HG03139 (cell line): Measurements from ENCODE around the gene BRINP3.

Source experiments
- ATAC-seq: cut with Tn5 transposase; IDR thresholded peaks from one replicate; pipeline ENCODE4 v1.9.1; 2021; ENCODE audit not compliant: unreplicated experiment

BRINP3 gene

DNA sequence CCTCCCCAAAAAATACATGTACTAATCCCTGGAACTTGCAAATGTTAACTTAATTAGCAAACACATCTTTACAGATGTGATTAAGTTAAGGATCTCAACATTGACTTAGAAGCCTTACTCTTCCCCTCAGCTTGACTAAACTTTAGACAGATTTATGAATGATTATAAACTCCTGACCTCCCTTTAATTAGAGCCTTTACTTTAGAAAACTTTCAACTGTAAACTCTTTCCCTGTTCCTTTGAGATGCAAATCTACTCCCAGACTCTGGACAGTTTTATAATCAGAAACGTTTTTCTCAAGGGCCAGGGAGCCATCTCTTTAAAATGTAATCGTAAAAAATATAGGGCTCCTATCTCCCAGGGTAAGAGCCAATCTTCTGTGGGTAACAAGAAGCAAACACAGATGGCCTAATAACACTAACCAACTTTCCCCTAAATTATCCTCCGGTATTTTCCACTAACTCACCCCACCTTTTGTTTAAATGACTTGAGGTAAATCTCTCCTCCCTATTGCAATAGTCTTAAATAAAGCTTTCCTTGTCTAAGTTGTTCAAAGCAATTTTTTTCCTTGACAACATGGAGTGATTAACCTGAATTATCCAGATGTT is 284.1 kb downstream of the BRINP3 start:
- ATAC-seq: no peak

DNA sequence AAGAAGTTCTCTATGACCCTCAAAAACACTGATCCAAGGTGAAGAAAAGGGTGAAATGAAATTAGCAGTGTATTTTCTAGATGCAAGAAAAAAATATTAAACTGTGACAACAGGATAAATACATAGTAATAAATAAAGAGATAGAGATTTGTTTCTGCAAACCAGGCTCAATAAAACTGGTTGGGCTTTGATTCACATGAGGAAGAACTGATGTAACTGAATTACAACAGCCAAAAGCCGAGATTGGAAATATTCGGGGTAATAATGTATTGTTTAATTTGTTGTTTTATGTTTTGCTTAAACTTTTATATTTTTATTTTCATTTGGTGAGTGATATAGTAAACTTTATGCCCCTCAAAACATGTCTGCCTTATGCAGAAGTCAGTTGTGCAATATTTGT is 285.0 kb downstream of the BRINP3 start:
- no peak for ATAC-seq

DNA sequence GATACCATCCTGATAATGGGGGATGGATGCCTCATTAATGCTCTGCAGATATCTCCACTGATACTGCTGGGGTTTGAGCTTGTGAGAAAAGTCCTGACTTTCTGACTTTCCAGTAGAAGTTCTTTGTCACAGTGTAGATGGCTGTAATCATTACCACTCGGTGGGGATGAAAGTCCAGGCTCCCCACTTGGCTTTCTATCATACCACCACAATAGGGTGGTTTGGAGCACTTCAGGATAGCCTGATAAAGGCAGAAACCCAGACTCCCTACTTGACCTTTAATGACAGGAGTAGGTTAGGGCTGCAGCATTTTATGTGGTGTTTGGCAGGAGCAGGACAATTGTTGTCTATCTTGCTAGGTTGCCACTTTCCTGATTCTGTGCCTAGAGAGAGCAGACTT is 294.1 kb downstream of the BRINP3 start:
- ATAC-seq: no peak

DNA sequence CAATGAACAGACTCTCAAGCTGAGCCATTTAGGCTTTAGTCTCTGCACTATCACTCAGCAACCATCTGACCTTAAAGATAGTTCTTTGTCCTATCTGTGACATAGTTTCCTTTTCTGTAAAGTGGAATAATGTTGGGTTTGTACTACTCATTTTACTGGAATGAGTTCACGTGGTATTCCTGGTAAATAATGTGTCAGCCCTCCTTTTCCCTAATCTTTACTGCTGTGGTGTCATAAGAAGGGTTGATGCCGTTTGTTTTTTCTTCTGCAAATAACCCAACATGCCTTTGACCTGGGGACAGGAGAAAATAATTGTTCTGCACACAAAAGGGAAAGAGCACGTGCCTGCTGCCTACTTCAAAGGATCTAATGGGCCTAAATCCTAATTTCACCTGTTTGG is 297.8 kb downstream of the BRINP3 start:
- no peak for ATAC-seq

DNA sequence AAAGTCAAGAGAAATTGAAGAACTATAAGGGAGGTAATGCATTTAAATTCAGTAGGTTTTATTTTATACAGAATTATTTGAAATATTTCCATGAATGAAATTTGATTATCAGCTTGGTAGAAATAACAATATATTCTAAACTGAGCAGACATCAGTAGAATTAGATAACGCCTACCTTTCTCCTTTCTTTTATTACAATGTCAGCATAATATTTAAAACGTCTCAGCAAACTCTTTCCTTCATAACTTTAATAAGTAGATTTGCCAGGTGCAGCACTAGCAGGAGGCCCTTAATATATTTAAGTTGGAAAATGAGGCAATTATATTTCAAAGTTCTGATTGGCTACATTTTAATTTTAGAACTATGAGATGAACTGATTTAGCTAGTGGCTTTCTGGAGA is 298.8 kb downstream of the BRINP3 start:
- no peak for ATAC-seq

DNA sequence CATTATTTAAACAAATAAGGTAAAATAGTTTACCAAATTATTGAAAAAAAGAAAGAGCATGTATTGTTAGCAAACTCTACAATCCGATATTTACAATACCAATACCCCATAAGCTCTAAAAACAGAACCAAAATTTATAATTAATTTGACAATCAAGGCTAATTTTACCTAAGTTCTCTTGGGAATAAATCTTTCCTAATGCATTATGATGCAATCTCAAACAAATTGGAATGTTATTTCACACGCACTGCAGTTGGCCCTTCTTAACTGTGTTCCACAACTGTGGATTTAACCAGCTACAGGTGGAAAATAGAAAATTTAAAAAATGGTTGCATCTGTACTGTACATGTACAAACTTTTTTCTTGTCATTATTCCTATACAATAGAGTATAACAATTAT is 300.1 kb downstream of the BRINP3 start:
- ATAC-seq: no peak

DNA sequence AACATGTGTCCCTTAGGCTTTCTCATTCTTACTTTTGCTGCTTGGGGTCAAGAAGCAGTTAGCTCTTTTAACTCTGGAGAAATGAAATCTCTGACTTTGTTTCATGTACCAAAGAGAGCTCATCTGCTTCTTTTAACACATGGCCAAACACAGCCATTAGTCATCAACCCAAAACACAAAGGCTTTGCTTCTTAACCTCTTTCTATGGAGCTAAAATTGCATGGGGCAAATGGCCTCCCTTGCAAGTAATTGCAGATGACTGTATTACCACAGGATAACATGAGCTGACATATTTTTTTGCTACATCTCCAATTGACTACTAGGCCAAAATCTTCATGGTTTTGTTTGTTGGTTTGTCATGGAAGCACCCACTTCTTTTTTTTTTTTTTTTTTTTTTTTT is 300.9 kb downstream of the BRINP3 start:
- no peak for ATAC-seq

DNA sequence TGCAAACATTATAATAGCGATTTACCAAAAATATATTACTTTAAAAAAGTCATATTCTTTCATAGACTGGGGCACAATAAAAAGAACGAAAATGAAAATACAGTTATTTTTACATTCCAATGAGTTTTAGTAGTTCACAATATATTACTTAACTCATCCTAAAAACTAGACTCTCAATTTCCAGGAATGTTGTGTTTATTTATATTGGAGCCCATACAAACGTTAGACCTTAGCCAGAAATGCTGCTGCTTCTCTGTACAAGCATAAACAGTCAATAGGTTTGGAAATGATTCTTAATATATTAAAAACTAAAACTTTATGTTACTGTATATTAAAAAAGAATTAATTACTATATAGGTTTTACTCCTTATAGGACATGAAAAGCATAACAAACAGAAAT is 302.3 kb downstream of the BRINP3 start:
- ATAC-seq: no peak

DNA sequence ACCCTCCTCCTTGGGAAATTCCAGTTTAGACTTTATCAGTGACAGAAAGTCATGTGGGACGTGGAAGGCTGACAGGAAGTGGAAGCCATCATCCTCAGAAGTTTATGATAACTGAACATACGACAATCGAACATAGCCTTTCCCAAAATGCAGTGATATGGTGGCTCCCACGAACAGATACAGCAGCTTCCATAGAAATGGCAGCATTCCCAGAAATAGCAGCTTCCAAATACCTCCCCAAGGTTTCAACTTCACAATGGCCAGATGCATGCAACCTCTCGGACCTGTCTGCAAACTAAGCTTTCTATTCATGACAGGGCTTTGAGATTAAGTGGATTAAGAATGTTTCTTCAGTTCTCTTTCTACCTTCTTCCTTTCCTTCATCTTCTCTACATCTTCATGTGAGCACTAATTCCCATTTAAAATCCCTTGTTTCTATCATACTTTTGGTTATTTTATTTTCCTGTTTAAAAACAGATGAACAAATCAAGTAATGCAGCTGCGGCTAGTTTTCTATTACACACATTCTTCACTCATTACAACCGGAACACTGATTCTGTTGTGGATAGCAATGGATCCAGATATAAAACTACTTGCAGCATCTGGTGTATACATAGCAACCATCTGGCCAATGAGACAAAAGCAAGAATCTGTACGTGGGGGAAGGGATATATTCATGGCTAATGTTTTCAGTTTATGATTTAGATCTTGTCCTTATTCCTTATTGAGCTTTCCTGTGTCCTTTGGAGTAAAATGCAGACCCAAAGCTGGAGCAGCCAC is 304.8 kb downstream of the BRINP3 start:
- no peak for ATAC-seq

DNA sequence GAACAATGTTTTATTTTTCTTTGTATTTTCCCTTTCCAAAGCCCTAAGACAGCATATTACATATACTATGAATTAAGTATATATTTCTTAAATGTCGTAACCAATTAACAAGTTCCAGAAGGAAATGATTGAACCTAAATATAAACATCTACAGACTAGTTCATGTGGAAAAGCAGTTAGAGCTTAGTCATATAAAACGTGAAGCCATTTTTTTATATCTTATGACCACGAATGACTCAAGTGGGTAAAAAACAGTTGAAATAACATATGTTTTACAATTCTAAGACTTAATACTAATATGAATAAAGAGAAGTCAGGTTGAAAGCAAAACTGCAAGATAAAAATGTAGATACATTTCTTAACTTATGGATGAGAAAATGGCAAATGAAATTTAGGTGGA is 307.3 kb downstream of the BRINP3 start:
- no peak for ATAC-seq

DNA sequence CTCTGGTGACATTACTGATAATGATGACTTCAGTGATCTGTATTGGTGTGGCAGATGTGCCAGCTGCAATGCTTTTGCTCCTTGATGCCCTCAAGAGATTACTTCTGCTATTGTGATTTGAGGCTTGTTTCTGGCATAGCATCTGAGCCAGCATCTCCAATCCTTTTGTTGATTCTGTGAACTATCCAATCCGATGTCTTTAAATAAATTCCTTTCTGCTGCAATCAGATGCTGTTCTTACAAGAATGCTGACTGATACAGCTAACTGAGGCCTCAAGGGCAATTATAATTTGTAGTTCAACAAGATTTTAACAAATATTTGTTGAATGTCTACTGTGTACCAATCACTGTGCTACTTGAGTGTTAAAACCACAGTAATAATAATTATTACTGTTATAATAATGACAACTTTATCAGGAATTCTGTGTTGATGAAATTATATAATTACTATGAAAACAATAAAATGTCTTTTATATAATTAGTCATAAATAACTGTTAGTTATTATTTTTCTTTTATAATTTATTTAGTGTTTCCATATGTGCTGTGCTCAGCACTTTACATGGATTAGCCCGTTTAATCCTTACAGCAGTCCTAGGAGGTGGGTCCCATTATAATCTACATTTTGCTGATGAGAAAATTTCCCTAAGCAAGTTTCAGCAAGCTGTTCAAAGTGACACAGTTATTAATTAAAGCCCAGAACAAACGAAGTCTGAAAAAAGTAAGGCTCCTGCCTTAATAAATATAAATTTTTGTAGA is 308.2 kb downstream of the BRINP3 start:
- ATAC-seq: no peak

DNA sequence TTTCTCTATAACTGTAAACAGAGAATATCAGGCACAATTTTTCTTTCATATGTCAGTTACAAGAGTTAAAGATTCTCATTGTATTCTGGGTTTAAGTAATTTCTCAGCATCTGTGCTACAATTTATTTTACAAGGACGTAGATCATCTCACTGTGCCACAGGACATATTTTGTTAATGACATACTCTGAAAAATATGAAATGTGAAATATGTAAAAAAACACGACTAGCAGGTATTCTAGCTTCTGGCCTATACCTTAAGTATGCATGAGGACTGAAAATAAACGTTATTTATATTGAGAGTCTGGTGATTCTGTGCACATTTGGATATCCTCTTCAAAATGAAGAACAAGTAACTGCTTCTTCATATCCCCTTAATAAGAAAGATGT is 308.8 kb downstream of the BRINP3 start:
- no peak for ATAC-seq

DNA sequence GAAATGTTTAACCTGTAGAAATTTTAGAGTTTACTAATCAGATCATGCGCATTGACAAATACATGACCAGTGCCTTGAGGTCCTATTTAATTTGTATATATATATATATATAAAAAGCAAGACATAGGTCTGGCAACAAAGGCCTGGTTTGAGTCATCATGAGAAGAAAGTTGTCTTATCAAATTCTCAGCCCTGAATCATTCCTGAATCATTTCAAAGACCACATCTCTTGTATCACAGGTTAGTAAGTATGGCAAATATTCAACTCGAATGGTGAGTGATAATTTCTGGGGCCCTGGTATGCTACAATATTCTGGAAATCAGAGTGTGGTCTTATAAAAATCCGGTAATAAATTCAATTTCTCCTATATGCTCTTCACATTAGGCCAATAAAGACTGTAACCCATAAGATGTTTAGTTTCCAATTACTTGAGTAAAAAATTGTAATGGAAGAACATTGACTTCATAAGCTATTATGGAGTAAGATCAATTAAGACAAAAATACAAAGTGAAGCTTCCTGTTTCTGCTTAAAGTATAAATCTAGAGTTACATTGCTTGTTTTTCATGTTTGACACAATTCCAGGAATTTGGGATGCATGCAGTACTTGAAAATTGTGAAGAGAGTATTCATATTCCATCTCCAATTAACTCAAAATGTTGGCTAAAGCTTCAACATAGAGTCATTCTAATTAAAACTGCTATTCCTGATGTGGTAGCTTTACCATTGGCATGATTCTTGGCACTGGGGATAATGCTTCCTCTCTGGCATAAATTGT is 309.4 kb downstream of the BRINP3 start:
- ATAC-seq: no peak

DNA sequence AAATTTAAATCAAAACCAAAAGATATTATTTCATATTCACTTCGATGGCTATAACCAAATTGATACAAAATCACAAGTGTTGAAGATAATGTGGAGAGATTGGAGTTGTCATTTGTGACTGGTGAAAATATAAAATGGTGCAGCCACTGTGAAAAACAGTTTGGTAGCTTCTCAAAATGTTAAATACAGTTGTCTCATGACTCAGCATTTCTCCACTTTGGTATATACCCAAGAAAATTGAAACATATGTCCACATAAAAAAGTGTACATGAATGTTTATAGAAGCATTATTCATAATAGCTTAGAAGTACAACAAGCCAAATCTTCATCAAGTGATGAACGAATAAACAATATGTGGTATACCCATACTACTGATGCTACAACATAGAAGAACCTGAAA is 318.5 kb downstream of the BRINP3 start:
- ATAC-seq: no peak

DNA sequence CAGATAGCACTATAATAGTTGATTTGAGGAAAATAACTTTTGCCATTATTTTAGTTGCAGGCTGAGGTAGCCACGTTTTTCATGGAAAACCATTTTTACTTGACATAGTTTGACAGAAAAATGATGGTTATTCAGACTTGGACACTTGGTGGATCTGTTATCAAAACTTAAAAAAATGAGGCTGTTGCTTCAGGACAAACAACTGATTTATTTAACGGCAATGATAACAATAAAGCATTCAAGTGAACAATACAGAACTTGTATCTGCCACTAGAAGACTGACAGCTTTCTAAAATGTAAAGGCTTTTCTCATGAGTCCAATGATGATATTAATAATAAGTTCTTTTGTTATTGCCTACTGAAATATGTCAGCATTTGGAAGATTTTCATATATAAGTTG is 322.9 kb downstream of the BRINP3 start:
- no peak for ATAC-seq

DNA sequence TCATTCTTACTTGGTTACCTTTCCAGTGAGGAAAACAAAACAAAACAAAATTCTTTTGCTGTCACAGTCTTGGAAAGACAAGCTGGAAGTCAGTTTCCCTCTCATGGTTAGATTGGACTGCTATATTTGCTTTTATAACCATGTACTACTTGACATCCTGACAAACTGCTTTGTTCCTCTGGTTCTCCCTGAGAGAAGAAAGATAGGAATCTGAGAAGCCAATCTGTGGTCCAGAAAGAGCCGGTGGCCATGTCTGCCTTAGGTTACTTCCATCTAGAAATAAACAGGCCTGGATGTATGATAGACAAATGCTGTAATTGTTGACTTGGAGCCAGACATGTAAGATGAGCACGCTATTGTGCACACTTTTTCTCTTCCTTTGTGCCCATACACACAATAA is 330.0 kb downstream of the BRINP3 start:
- no peak for ATAC-seq

DNA sequence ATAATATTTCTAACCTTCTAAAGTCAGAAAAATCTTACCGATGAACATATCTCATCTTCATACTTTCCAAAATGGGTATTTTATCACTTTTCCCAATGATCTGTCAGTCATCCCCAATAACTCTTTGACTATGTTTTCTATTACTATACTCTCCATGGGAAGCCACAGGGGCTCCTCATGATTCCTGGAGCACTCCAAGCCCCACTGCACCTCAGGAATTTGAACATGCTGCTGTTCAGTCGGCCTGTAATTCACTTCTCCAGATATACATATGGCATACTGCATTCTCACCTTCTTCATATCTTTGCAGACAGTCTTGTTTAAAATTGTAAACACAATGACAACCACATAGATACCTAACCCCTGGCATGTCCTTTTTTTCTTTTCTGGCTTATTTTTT is 333.0 kb downstream of the BRINP3 start:
- ATAC-seq: no peak

DNA sequence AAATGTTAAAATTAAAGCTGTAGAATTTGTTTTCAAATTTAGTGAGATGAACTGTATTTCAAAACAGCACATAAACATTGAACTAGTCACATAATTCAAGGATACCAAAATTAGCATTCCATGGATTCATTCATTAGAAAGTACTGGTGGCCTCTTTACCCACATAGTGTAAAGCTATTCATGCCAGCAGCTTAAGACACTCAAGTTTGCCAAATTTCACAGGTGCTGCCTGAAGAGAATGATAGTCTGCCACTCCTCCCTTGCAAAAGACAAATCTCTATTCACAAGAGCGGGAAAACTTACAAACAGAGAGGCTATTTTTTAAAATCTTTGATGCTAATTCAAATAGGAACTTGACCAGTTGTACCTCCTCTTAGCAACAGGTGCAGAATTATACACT is 337.0 kb downstream of the BRINP3 start:
- ATAC-seq: no peak

DNA sequence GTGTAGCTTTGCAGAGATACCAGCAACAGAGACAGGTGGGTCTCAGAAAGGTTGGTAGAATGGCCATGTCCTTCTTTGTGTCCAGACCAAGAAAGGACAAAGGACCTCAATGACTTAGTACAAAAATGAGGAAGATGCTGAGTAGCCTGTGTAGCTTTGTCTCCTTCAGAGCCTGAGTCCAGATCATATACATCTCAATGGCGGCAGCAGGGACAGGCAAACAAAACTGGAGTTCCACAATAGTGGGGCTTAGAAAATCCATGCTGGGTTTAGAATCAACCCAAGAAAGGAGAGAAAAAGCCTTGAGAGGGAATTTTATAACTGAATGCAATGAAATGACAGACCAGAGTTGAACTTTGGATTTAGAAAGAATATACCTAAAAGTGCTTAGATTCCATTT is 339.0 kb downstream of the BRINP3 start:
- ATAC-seq: no peak

DNA sequence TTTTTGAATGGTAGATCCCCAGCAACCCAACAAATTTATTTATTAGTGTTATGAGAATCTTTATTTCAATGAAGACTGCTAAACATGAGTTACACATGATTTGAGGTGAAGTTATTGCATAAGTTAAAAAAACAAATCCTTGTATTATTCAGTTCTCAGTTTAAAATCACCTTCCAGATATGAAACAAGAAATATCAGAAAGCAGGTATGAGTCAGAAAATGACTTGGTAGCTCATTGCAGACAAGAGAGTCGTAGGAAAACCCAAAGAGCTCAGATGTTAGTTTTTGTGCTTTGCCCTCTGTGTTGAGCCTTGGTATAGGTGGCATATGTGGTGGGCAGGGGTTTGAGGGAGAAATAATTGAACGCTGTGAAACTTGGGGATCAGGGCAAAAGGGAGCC is 339.4 kb downstream of the BRINP3 start:
- no peak for ATAC-seq

DNA sequence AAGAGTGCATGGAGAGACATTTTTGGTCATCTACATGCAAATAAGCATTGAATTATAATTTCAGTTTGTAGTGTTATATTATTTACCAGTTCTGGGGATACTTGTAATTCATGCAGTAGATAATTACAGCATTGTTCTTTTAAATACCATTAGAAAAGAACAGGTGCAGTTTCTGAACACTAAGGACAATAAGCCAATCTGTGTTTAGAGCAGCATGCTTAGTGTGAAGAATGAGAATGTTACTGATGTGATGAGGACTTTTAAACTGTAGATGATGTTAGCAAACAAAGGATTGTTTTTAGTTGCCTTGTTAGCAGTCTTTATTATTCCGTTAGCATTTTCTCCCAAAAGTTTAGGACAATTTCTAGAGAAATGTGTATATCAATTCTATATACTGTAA is 348.3 kb downstream of the BRINP3 start:
- ATAC-seq: no peak

DNA sequence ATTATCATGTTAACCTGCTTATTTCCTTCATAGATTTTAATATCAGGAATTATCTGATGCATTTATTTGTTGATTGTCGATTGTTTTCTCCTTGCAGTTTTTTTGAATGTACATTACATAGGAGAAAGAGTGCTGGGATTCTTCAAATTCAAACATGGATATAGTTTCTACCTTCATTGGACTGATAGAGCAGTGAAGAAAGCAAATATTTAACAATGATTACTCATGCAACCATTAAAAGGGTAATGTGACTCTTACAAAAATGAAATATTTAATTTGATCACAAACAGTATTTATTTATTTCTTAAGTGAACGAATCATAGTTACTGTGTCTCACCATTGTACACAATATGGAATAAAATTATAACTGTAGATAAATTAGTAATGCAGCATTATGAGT is 350.9 kb downstream of the BRINP3 start:
- ATAC-seq: no peak
